AG09319 (cell line): ENCODE results near the gene WNT9B.

ENCODE experiments used
- DNase-seq: peaks from one replicate; pipeline ENCODE4 v3.0.0-alpha.2; 2010; ENCODE audit warnings: low read depth; ENCODE audit errors: extremely low read depth
- CTCF ChIP-seq: IDR thresholded peaks from 2 replicates; pipeline ENCODE4 v1.5.1; 2011; ENCODE audit warnings: low read depth, mild to moderate bottlenecking, inconsistent platforms, low read length, moderate library complexity

WNT9B gene

DNA sequence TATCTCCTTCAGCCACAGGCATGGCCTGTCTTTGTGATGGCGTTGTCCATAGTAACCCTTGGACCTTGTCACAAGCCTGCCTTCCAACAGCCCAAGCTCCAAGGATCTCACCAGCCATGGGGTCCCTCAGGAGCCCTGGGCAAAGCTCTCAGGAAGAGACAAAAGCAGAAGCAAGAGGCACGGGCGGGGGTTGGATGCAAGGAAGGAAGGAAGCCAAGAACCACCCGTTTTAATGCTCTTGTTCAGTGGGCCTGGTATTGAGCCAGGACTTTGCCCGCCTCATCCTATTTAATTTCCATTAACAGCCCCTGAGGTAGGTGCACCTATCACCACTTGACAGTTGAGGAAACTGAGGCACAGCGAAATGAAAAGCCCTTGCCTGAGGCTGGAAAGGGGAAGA, 39.3 kb downstream of the WNT9B start:
- TF ChIP-seq CTCF = no peak
- DNase-seq = no peak

DNA sequence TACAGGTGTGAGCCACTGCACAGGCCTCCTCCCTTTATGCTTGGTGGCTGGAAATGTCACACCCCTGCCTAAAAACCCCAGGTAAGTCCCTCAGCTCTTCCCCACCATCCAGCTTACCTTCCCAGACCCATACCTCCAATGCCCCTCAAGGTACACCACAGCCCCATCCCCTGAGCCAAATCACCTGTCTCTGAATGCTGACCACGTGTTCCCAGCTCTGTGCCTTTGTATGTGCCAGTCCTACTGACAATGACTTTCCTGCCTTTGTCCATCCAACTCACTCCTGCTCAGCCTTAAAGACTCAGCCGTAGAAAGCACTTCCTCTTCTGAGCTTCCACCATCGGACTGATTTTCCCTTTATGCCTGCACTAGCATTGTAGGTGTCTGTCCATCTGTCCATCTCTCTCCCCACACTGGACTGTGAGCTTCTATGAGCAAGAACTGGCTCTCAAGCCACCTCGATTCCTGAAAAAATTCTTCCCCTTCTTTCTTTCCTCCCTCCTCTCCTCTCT, 40.9 kb downstream of the WNT9B start:
- DNase-seq = no peak
- TF ChIP-seq CTCF = no peak

- no peak for DNase-seq
- TF ChIP-seq CTCF = no peak
These were observed 42.6 kb downstream of the WNT9B start for GRCh38 chr17:46894024-46894423.

DNA sequence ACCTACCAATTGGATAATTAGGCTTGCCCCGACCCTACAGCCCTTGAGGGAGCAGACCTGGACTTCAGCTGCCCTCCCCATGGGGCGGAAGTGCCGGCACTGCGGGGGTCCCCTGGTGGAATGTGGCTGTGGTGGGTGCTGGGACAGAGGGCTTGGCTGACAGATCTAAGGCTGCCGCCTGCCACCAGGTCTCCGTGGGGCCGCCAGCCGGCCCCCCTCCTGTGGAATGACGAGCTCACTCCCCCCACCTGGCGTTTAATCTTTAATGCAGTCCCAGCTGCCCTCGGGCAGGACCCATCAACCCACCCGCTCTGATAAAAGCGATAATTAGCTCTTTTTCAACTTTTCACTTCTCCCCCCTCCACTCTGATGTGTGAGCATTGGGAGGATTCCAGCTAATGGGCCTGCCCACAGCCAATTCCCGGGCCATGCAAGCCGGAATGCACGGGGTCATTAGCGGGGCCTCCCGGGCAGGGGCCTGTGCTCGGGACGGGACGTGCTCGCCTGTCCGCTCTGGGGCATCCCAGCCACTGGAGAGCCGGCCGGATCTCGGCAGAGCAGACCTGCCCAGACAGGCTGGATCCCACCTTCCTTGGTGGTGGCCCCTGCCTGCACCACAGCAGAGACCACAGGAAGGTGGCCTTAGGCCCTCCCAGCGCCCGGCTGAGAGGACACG, 43.2 kb downstream of the WNT9B start:
- DNase-seq = no peak
- no peak for TF ChIP-seq CTCF

DNA sequence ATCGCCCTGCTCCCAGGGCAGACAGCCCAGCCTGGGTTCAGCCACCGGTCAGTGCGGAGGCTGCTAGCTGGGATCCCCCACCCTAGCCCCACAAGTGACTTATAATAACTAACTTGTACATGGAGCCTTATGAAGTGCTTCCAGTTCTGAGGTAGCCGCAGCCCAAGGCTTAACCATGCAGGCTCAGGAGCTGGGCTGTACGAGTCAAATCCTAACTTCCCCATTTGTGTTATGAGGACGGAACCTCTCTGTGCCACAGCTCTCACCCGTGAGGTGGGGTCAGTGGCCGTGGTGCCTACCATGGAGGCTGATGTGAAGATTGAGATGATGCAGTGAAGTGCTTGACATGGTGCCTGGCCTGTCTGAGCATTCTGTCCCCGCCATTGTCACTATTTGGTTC, 43.8 kb downstream of the WNT9B start:
- no peak for TF ChIP-seq CTCF
- no peak for DNase-seq

DNA sequence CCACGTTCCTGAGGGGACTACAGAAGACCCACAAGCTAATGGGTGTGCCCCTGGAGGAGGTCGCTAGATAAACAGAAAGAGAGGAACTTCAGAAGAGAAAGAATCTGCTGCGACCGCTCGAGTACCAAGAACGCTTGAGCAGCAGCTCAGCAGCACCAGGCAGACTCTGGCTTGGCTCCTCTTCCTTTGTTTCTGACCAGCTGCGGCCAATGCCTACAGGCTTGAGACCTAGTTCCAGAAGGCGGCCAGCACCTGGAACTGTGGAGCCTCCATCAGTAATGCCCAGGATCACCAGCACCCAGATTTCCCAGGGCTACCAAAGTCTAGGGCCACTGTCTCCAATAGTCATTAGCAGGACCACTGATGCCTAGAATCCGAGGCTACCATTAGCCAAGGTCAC, 45.6 kb downstream of the WNT9B start:
- no peak for TF ChIP-seq CTCF
- no peak for DNase-seq

- no peak for TF ChIP-seq CTCF
- DNase-seq = no peak
These were observed 47.0 kb downstream of the WNT9B start for GRCh38 chr17:46898364-46898763.
